HG03342 (cell line): ENCODE data around the gene MBD6.
"Not testable (repeated sequence)": the region's sequence is repeated elsewhere in the genome, so short reads cannot be mapped to it uniquely, and the experiment has no call there.

Experiments
- ATAC-seq: cut with Tn5 transposase; IDR thresholded peaks from one replicate; pipeline ENCODE4 v1.9.1; 2021; ENCODE audit warnings: mild to moderate bottlenecking, moderate library complexity; ENCODE audit not compliant: unreplicated experiment

Gene MBD6

DNA sequence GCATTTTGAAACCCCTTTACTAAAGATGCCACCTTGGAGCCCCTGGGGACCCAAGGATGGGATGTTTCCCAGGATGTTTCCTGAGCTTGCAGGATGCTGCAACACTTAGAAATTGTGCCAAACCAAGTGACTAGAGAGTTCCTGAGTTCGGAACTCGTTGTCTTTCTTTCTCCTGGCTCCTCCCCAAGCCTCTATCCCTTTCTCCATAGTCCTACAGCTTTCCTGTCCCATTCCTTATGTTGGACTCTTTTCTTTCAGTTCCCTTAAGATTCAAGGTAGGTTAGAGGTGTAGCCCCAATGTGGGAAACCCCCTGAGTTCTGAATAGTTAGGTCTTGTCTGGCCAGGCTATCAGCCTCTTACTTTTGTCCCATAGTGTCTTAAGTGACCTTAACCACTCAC is 25.9 kb downstream of the MBD6 start:
- no peak for ATAC-seq

DNA sequence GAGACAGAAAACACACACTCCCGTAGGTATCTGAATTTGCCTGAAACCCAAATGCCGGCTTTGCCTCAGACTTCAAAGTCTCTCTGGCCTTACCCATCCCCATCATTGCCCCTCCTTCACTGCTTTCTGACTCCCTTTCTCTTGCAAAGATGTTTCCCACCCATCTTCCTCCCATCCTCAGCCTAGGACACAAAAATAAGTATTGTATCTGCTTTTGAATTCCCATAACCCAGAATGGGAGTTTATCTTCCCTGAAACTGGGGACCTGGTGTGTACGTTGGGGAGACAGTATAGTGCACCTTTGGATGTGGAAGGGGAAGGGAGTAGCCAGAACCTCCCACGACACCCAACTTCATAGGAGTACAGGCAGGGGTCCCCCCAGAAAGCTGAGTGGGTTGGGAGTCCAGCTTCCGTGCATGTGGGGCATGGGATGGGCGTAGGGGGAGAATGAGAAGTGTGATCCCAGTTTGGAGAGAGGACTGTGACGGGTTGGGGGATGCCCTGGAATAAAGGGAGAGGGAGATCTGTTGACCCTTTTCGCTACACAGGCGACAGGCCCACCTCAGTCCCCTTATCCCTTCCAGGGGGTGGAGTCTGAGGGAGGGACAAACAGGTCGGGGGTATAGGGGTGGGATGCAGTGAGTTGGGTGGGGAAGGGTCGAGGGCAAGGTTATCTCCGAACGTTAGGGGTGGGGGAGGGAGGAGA is 26.7 kb downstream of the MBD6 start:
- no peak for ATAC-seq

DNA sequence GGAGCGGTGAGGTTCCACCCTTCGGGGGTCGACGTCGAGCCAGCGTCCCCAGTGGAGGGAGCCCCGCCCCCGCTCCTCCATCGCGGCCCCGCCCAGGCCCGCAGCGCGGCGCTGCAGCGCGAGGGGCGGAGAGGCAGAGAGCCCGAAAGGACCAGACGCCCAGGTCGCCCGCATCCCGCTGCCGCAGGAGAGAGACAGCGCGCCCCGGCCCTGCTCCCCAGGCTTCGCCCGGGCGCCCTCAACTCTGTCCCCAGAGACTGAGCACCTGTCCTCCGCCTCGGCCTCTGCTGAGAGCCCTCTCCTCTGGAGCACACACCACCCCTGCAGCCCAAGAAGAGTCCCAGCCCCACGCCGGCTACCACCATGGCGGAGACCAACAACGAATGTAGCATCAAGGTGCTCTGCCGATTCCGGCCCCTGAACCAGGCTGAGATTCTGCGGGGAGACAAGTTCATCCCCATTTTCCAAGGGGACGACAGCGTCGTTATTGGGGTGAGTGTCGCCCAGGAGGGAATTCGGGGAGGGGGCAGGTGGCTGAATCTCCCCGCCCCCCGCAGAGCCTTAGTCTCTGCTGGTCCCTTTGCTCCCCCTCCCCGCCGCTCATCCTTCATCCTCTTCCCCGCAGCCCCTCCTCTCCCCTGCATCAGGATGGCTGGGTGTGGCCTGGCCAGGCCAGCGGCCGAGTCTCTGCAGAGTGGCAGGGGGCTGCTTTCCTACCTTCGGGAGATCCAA is 27.5 kb downstream of the MBD6 start, which contains the start of gene KIF5A:
TSS of gene KIF5A (plus strand) at position 136 of the 732 bp plus-strand sequence. CDS start at position 364, 228 bp downstream.
- peak; percentile 31 for ATAC-seq

DNA sequence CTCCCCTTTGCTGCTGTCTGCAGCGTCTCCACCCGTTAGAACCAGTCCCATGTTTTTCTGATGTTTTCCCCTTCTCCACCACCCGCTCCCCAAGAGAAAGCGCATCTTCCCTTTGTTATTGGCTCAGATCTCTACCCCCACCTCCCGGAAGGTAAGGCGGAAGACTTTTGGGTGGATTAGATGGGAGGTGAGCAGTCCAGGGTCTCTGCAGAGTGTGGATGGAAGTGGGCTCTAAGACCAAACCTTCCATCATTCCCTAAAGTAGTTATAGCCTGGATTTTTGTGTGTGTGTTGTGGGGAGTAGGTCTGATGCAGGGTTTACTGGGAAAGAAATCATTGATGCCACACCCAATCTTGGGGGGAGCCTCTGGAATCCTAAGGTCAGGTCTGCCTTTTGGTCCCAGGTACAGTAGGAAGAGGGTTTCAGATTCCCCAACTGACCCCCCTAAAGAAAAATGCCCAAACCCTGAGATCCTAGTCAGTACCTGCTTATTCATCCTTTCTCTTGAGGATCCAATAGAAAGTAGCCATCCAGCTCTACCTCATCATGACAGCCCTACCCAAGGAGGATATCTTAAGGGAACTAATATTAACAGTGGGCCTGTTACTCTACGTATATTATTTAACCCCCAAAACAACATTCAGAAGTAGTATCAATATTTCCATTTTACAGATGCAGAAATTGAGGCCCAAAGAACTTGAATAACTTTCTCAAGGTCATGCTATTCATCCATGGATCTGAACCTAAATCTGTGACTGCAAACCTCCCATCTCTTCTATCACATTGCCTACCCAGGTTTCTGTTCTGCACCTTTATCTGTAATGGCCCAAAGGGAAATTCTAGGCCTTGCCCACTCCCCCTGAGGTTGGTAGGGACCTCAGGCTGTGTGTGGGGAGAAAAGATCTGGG is 28.3 kb downstream of the MBD6 start:
- no peak for ATAC-seq

DNA sequence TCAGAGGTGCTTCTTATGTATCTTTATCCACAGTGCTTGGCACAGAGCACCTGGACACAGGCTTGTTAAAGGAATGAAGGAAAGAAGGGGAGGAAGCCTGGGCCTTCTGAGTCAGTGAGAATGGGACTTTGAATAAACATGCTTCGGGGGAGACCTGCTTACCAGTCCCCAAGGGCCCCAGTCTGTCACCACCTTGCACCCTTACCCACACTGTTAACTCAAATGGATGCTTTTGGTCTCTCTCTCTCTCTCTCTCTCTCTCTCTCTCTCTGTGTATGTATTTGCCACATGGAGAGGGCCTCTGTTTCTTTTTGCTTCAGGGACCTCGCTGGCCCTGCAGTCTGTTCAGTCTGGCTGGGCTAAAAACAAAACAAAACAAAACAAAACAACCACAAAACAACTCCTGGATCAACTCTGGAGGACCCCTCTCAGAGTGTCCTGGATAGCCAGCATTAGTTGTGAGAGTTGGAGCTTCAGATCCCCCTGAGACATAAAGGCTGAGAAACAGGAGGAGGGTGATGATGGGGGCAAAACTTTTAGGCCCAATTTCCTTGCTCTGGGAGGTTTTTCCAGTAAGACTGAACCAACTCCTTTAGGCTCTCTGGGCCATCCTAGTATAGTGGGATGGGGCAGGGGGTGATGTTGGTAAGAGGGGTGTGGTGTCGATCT is 29.1 kb downstream of the MBD6 start:
- no peak for ATAC-seq

DNA sequence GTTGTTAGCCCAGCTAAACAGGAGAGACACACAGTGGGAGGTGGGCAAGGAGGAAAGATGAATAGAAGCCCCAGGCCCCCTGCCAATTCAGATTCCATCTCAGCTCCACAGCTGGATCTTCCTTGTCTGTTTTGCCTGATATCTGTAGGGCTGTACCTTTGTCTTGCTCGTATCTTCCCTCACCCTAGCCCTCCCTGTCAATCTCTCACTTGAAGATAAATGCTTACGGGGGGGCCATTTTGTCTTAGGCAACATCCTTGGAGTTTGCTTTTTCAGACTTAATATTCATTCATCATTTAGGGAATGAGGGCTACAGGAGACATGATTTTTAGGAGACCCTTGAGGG is 29.7 kb downstream of the MBD6 start:
- ATAC-seq, result no peak

DNA sequence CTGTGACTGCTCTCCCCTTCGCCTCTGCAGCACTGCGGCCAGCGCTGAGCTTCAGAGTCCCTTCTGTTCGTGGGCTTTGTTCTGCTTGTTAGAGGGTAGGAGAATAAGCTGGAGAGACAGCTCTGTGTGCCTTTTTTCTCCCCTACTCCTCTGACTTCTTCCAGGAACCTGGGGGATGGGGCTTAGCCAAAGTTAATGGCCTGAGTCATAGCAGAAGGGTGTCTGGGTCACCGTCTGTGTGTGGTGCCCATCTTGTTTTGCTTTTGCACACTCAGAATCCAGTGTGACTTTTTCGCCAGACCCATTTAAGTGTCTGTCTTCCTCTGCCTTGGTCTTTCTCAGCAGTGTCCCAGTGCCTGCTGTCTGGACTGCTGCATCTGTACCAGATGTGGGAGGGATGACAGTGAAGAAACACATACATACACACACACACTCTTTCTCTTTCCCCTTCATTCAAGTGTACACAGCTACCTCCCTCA is 30.2 kb downstream of the MBD6 start:
- ATAC-seq, result no peak

DNA sequence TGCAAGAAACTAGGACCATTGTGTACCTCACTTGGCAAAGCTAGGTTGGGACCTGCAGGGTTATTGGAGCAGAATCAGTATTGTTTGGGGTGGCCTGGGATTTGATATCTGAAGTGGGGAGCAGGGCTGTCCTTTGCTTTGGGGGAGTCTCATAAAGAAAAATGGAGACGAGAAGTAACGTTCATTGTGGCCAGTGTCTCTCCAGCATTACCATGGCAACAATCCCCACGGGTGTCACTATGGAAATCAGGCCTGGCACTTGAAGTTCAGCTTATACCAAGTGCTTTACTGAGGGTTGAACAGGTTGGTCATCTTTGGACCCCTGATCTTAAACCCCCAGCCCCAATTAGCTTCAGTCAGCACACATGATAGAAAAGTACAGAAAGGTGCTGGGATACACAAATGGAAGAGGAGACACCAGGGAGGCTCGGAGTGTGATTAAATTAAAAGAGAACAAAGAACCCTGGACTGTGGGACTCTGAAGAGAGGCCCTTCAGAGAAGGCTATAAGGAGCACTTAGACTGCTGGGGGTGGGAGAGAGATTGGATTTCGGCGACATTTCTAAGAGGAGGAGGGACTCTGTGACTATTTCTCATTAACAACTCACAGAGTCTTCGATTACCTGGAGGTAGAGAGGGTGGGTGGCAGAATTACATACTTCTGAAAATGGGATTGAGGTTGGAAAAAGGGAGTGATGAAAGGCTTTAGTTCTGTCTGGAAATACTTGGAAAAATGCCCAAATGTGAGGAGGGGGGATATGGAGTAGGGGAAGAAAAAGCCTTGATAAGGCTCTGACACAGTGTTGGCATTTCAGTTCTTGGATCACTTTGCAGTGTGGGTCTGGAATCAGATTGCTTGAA is 30.9 kb downstream of the MBD6 start:
- no peak for ATAC-seq

DNA sequence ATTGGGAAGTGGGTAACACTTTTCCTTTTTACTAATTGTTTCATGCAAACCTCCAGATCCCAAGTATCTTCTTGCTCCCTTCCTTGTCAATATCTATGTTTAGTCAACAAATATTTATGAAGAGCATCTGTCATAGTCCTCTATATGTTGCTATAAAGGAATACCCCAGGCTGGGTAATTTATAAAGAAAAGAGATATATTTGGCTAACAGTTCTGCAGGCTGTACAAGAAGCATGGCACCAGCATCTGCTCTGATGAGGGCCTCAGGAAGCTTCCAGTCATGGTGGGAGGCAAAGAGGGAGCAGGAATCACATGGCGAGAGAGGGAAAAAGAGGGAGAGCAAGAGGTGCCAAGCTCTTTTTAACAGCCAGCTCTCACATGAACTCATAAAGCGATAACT is 31.8 kb downstream of the MBD6 start:
- no peak for ATAC-seq

DNA sequence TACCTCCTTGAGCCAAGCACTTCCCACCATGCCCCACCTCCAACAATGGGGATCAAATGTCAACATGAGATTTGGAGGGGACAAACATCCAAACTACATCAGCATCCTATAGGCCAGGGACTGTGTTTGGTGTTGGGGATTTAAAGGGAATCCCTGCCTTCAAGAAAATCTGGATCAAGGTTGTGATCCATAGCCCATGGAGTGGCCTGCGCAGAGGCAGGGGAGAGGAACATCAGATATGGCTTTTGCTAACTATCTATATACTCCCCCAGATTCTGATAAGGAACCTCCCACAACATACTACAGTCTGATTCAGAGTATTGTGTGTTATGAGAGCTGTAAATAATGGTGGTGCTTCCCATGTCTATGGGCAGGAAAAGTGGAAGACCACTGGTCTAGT is 32.3 kb downstream of the MBD6 start:
- ATAC-seq, result no peak

DNA sequence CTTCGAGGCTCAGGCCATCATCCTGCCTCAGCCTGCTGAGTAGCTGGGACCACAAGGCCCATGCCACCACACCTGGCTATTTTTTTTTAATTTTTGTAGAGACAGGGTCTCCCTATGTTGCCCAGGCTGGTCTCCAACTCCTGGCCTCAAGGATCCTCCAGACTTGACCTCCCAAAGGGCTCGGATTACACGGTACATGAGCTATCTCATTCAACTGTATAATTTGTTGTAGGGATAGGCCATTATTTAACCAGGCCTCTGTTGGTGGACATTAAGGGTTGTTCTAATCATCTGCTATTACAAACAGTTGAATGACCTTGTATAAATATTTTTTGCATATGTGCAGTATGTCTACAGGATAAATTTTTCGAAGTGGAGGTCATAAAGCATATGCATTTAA is 36.2 kb downstream of the MBD6 start:
- ATAC-seq, result no peak

DNA sequence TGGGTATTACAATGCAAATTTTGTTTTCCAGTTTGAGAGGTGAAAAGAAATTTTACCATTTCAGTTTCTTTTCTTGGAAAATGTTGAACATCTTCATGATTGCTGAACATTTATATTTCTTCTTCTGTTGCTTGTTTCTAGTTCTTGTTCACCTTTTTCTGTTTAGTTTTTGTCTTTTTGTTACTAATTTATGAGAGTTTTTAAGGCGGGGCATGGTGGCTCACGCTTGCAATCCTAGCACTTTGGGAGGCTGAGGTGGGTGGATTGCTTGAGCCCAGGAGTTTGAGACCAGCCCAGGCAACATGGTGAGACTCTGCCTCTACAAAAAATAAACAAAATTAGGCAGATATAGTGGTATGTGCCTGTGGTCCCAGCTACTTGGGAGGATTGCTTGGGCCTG is 37.9 kb downstream of the MBD6 start:
- no peak for ATAC-seq

DNA sequence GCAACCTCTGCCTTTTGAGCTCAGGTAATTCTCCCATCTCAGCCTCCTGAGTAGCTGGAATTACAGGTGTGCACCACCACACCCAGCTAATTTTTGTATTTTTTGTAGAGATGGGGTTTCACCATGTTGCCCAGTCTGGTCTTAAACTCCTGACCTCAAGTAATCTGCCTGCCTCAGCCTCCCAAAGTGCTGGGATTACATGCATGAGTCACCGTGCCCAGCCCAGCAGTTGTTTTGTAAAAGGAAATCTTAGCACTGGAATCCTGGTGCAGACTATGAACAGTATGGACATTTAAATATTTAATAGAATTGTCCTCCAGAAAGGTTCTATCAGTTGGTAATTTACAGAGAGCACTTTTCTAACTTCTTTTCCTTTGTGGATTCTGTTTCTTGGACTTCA is 38.5 kb downstream of the MBD6 start:
- not testable (repeated sequence) for ATAC-seq

DNA sequence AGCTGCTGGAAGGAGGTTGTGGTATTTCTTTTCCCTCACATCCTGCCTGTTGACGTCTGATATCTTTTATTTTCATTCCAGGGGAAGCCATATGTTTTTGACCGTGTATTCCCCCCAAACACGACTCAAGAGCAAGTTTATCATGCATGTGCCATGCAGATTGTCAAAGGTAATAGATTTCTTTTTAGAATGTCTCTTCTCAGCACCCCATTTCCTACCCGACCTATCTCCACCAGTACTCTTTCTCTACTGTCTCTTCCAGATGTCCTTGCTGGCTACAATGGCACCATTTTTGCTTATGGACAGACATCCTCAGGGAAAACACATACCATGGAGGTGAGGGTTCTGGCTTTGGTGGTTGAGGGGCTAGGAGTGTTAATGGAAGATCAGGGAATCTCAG is 40.7 kb downstream of the MBD6 start:
- no peak for ATAC-seq

DNA sequence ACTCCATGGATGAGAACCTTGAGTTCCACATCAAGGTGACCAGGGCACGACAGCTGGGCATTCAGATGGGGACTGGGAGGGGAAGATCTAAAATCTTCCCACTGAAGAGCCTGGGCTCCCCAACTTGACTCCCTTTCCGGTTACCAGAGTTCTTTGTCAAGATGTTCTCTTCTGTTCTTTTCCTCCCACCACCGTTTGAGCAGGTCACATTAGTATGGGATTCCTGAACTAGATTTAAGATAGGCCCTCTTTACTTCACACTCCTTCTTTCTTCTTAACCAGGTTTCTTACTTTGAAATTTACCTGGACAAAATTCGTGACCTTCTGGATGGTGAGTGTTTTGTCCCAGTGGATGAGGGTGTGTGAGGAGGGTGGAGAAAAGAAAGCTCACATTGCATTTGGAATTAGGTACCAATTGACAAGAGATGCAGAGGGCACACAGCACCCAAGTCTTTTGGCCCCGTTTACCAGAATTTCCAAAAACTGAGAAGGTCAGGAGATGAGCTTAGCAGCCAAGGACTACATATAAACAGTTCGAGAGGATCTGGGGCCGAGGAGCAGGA is 41.6 kb downstream of the MBD6 start:
- ATAC-seq, result no peak

DNA sequence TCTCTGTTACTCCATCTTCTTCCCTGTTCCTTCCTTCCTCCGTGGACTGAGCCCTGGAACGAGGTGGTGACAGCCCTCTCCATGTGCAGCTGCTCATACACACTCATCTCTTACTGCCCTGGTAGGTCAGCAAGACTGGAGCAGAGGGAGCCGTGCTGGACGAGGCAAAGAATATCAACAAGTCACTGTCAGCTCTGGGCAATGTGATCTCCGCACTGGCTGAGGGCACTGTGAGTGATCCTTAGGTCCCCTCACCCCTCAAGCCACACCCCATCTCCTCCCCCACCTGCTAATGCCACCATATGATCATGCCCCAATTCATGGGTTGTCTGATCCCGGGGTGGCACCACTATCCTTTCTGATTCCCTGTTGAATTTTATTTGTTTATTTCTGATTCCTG is 46.2 kb downstream of the MBD6 start:
- ATAC-seq, result no peak

DNA sequence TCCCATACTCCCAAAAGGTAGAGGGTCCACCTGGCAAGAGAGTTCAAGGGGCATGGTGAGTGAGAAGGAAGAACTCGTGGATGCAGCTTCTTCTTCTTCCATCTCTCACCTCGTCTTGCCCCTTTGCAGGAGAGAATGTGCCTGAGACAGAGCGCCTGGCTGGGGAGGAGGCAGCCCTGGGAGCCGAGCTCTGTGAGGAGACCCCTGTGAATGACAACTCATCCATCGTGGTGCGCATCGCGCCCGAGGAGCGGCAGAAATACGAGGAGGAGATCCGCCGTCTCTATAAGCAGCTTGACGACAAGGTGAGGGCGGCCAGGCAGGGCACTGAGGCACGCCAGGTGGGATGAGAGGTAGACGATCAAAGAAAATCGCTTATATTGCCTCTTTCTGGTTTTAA is 47.2 kb downstream of the MBD6 start:
- no peak for ATAC-seq

DNA sequence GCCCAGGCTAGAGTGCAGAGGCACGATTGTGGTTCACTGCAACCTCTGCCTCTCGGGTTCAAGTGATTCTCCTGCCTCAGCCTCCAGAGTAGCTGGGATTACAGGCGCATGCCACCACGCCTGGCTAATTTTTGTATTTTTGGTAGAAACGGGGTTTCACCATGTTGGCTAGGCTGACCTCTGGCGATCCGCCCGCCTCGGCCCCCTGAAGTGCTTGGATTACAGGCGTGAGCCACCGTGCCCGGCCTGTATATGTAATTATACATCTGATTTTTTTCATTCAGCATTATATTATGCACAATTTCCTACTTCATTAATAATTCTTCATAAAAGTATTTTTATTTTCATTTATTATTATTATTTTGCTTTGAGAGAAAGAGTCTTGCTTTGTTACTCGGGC is 47.8 kb downstream of the MBD6 start:
- ATAC-seq, result not testable (repeated sequence)

DNA sequence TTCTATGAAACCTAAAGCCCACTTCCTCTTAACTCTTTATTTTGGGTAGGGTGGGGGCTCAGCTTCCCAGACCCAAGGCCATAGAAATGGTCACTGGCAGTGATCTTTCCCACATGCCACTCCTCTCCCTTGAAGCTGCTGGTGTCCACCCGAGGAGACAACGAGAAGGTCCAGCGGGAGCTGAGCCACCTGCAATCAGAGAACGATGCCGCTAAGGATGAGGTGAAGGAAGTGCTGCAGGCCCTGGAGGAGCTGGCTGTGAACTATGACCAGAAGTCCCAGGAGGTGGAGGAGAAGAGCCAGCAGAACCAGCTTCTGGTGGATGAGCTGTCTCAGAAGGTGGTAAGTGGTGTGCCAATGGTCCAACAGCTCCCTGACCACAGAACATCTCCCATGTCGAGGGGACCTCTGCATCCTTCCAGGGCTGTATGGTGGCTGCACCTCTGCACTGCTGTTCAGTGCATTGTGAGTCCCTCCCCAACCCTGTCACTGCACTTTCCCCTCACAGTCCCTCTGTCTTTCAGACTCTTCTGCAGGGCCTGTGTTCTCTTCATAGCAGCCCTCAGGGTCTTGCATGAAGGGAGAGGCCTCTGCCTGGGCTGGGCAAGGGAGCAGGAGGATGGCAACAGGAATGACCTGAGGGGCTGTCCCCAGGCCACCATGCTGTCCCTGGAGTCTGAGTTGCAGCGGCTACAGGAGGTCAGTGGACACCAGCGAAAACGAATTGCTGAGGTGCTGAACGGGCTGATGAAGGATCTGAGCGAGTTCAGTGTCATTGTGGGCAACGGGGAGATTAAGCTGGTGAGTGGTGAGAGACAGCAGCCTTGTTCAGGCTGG is 49.5 kb downstream of the MBD6 start:
- ATAC-seq, result no peak
